ENCODE measurements around the gene CC2D1A.

DNA sequence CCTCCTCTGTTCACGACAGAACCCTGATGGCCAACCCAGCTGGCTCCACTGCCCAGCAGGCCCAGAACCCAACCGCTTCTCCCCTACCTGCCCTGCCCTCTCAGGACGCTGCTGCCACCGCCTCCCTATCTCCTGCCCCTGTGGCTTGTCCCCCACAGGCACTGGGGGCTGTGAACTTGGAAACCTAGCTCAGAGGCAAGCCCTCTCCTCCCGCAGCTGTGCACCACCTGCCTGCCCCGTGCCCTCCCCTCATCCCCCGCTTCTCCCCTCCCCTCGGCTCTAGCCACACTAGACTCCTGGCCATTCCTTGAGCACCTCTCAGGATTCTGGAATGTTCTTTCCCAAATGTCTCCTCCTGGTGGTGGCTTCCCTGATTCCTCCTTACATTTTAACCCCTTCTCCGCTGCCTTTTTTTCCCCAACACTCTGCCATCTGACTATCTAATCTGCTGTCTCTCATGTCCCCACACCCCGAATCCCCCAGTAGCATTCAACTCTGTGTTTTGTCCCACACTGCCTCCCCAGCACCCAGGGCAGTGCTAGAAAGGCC is 22.4 kb upstream of the CC2D1A start:
- TF ChIP-seq, protein P1, sequence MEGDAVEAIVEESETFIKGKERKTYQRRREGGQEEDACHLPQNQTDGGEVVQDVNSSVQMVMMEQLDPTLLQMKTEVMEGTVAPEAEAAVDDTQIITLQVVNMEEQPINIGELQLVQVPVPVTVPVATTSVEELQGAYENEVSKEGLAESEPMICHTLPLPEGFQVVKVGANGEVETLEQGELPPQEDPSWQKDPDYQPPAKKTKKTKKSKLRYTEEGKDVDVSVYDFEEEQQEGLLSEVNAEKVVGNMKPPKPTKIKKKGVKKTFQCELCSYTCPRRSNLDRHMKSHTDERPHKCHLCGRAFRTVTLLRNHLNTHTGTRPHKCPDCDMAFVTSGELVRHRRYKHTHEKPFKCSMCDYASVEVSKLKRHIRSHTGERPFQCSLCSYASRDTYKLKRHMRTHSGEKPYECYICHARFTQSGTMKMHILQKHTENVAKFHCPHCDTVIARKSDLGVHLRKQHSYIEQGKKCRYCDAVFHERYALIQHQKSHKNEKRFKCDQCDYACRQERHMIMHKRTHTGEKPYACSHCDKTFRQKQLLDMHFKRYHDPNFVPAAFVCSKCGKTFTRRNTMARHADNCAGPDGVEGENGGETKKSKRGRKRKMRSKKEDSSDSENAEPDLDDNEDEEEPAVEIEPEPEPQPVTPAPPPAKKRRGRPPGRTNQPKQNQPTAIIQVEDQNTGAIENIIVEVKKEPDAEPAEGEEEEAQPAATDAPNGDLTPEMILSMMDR (IDR thresholded peaks at IDR 0.05; ENCODE audit: low read depth, low read length, missing input control) = no peak
- no peak for TF ChIP-seq SP1 (IDR thresholded peaks at IDR 0.05)
- TF ChIP-seq, protein P2, sequence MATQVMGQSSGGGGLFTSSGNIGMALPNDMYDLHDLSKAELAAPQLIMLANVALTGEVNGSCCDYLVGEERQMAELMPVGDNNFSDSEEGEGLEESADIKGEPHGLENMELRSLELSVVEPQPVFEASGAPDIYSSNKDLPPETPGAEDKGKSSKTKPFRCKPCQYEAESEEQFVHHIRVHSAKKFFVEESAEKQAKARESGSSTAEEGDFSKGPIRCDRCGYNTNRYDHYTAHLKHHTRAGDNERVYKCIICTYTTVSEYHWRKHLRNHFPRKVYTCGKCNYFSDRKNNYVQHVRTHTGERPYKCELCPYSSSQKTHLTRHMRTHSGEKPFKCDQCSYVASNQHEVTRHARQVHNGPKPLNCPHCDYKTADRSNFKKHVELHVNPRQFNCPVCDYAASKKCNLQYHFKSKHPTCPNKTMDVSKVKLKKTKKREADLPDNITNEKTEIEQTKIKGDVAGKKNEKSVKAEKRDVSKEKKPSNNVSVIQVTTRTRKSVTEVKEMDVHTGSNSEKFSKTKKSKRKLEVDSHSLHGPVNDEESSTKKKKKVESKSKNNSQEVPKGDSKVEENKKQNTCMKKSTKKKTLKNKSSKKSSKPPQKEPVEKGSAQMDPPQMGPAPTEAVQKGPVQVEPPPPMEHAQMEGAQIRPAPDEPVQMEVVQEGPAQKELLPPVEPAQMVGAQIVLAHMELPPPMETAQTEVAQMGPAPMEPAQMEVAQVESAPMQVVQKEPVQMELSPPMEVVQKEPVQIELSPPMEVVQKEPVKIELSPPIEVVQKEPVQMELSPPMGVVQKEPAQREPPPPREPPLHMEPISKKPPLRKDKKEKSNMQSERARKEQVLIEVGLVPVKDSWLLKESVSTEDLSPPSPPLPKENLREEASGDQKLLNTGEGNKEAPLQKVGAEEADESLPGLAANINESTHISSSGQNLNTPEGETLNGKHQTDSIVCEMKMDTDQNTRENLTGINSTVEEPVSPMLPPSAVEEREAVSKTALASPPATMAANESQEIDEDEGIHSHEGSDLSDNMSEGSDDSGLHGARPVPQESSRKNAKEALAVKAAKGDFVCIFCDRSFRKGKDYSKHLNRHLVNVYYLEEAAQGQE (IDR thresholded peaks at IDR 0.05) = no peak
- TF ChIP-seq, protein P3, sequence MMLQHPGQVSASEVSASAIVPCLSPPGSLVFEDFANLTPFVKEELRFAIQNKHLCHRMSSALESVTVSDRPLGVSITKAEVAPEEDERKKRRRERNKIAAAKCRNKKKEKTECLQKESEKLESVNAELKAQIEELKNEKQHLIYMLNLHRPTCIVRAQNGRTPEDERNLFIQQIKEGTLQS (IDR thresholded peaks at IDR 0.05) = no peak
- TF ChIP-seq NR2F2 (IDR thresholded peaks at IDR 0.05) = no peak
- TF ChIP-seq RXRA (IDR thresholded peaks at IDR 0.05) = no peak
- TF ChIP-seq EGR1 (IDR thresholded peaks at IDR 0.05; ENCODE audit: low read depth in 2 of 2) = no peak
- no peak for TF ChIP-seq TAF1 (conservative IDR thresholded peaks at IDR 0.05)
- no peak for TF ChIP-seq GABPA (IDR thresholded peaks at IDR 0.05 in 1 of 2, conservative IDR thresholded peaks at IDR 0.05 in 1 of 2)
- TF ChIP-seq RAD21 (IDR thresholded peaks at IDR 0.05) = no peak

Data from liver (tissue), 3 donors.